HG03432 (cell line): ENCODE measurements around the gene DDX3X.
A peak's percentile ranks its signal among the peaks of the same experiment; 100 is the strongest.
"Not testable (repeated sequence)": the region's sequence is repeated elsewhere in the genome, so short reads cannot be mapped to it uniquely, and the experiment has no call there.

Experiments
- ATAC-seq: cut with Tn5 transposase; IDR thresholded peaks from one replicate; pipeline ENCODE4 v1.9.1; 2021; ENCODE audit warnings: mild to moderate bottlenecking, moderate library complexity; ENCODE audit not compliant: unreplicated experiment

The DDX3X gene

DNA sequence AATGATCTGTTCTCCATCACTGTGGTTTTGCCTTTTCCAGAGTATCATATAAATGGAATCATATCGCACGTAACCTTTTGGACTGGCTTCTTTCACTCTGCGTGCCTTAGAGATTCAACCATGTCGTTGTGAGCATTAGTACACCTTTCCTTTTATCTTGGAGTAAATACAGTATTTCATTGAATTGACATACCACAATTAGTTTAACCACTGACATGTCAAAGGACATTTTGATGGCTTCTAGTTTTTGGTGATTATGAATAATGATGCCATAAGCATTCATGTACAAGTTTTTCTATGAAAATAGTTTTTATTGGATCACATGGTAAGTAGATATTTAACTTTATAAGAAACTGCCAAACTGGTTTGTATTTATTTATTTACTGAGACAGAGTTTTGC is 35.2 kb downstream of the DDX3X start:
- no peak for ATAC-seq

DNA sequence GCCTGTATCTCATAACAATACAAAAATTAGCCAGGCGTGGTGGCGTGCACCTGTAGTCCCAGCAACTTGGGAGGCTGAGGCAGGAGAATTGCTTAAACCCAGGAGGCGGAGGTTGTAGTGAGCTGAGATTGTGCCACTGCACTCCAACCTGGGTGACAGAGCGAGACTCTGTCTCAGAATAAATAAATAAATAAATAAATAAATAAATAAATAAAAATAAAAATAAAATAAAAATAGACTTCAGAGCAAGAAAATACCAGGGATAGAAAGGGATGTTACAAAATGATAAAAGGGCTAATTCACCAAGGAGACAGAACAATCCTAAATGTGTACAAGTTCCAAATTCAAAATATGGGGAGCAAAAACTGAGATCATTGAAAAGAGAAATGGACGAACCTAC is 37.6 kb downstream of the DDX3X start:
- ATAC-seq: not testable (repeated sequence)

- ATAC-seq: no peak
Measured at GRCh38 chrX:41373989-41374606, 40.1 kb downstream of the DDX3X start.

DNA sequence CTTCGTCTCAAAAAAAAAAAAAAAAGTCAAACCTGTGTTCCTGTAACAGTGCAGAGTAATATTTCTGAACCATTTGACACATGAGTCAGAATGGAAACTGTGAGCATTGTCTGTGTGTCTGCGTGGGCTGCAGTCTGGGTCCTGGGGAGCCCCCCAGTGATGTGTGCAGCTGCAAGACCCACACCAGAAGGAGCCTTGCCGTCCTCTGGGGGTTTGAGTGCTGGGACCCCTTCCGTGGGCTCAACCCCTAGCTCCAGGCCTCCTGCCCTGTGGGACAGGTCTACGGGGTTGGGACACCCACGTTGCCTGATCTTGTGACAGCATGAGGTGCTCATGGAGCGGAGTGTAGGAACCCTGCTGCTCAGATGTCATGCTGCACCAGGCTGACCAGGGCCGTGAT is 43.7 kb downstream of the DDX3X start:
- ATAC-seq: peak; percentile 63

DNA sequence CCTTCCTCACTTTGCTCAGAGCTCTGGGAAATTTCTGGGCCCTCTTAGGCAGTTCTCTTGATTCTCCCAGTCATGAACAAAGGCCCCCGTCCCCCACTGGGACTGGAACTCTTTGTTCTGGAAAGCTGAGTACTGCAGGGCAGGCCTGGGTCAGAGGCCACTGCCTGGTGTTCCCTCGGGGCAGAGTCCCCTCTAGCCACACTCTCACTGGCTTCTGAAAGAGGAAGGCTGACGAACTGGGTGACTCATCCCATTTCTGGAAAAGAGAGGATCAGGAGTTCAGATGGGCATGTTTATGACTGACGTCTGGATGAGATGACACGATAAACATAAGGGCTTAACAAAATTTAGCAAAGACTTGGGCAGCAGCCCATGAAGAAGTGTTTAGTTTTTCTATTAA is 47.7 kb downstream of the DDX3X start:
- ATAC-seq: no peak

DNA sequence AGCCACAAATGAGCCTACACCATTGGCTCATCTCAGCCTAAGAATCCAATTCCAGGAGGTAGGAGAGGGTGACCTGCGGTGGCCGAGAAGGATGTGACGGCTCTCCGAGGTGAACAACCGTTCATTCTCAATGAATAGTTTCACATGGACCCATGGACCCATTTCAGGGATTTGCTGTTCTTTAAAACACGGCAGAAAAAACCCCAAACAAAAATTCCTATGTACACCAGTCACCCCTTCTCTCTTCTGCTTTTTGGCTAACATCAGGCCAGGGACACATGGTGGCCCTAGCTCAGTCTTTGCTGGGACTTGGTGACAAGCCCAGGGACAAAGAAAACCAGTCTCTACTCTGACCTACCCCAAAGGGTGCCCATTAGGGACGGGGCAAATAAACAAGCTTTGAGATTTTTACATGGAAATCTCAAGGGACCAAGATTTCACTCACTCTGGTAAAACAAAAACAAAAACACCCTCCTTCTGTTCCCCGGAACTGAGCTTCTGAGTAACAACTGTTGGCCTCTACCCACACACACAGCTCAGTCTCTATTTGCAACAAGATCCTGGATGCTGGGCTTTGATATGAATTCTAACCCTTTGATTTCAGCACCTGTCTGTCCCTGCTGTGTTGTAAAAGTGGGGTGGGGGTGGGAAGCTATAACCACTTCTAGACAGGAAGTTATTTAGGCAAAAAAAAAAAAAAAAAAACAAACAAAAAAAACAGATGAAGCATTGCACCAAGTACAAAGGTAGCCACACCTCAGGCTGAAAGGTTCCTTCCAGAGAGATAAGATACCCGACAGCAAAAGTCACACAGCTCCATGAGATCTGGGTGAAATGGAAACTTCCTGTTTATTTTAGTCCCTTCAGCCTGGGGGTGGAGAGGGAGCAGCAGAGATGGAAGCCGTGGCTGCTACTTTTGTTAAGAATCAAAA is 49.0 kb downstream of the DDX3X start:
- no peak for ATAC-seq

DNA sequence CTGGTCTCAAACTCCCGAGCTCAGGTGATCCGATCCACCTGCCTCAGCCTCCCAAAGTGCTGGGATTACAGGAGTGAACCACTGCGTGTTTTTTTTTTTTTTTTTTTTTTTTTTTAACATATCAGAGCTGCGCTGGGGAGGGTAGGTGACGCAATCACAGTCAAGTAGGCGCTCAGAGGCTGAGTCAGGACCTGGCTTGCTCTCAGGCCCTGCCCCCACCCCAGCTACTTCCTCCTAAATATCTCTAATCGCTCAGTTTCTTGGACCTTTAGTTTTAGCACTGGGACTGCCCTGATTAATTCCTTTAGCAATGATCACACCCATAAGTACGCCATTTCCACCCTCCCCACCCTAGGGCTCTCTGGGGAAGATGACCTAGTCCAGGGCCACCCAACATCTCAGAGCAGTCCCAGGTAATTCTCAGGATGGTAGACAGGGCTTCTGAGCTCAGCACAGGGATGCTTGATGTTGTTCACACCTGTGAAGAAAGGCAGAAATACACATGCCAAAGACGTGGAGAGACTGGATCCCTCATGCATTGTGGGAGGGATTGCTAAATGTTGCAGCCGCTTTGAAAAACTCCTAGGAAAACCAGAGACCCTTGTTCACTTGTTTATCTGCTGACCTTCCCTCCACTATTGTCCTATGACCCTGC is 50.2 kb downstream of the DDX3X start:
- no peak for ATAC-seq

DNA sequence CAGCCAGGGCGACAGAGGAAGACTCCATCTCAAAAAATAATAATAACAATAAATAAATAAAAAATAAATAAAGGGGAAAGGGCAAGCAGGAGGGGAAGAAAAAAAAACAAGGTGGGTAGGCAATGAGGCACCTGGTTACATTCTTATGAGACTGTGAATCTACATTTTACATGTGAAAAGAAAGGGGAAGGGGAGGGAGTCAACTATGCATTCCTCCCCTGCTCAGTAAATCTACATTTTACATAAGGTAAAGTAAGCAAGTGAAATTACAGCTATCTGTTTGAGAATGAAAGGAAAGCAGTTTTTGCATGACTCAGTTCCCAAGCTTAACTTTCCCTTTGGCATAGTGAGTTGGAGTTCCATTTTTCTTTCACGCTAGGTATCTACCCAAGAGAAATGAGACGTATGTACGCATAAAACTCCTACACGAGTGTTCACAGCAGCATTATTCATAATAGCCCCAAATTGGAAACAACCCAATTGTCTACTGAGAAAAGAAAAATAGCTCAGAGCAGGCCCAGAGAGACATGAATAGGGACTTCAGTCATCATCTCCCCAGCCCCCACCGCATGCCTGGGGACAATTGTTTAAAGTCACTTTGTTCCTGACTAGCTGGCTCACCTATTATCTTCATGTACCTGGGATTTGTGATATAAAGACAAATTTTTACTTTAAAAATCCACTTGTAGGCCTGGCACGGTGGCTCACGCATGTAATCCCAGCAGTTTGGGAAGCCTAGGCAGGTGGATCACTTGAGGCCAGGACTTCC is 52.4 kb downstream of the DDX3X start:
- no peak for ATAC-seq

- no peak for ATAC-seq
Measured at GRCh38 chrX:41388543-41388942, 54.6 kb downstream of the DDX3X start.

- no peak for ATAC-seq
Measured at GRCh38 chrX:41389311-41389888, 55.4 kb downstream of the DDX3X start.

DNA sequence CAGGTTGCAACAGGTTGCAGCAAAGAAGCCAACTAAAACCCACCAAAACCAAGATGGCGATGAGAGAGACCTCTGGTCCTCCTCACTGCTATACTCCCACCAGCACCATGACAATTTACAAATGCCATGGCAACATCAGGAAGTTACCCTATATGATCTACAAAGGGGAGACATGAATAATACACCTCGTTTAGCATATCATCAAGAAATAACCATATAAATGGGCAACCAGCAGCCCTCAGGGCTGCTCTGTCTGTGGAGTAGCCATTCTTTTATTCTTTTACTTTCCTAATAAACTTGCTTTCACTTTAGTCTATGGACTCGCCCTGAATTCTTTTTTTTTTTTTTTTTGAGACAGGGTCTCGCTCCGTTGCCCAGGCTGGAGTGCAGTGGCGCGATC is 56.6 kb downstream of the DDX3X start:
- ATAC-seq: not testable (repeated sequence)

- ATAC-seq: no peak
Measured at GRCh38 chrX:41391606-41392005, 57.6 kb downstream of the DDX3X start.

DNA sequence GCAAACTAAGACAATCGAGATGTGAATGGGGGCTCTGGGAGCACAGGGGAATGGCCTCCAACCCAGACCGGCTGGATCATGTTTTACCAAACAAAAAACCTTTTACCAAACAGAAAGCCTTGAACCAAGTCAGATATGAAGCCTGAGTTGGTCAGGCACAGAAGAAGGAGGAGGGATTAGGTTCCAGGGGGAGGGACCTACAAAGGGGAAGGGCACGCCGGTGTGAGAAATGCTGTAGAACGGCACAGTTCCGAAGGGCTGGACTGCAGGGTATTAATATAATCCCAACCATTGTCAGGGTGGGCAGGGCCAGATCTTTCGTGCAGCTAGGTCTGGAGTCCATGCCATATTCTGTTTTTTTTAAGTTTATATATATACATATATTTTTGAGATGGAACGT is 60.3 kb downstream of the DDX3X start:
- no peak for ATAC-seq

GRCh38 chrX:41397219-41397618 is 63.3 kb downstream of the DDX3X start:
- ATAC-seq: no peak

DNA sequence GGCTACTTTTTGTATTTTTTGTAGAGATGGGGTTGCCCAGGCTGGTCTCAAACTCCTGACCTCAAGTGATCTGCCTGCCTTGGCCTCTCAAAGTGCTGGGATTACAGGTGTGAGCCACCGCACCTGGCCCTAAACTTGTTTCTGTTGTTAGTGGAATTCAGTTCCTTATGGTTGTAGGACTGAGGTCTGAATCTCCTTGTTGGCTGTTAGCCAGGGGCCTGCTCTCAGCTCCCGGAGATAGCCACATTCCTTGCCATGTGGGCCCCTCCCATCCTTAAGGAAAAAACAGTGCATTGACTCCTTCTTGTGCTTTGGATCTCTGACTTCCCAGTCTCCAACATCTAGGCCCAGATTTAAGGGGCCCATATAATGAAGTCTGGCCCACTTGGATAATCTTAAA is 63.8 kb downstream of the DDX3X start:
- no peak for ATAC-seq

- ATAC-seq: not testable (repeated sequence)
Measured at GRCh38 chrX:41402556-41402955, 68.6 kb downstream of the DDX3X start.

- ATAC-seq: no peak
Measured at GRCh38 chrX:41405551-41405950, 71.6 kb downstream of the DDX3X start.

DNA sequence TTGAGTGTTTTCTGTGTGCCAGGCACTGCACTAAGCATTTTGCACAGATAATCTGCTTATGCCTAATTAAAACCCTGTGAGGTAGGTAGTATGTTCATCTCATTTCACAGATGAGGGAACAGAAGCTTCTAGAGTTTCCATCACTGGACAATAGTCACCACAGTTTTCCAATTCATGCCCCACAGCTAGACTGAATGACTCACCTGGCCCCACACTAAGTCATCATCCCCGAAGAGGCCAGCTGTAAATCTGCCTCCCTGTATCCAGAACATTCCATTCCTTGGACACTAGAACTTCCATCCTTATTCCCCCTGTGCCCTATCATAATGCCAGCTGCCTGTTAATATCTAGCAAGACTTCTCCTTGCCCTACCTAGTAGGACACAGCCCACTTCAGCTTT is 72.2 kb downstream of the DDX3X start:
- no peak for ATAC-seq

- ATAC-seq: no peak
Measured at GRCh38 chrX:41407816-41408215, 73.9 kb downstream of the DDX3X start.

GRCh38 chrX:41408576-41408975 is 74.6 kb downstream of the DDX3X start:
- no peak for ATAC-seq

DNA sequence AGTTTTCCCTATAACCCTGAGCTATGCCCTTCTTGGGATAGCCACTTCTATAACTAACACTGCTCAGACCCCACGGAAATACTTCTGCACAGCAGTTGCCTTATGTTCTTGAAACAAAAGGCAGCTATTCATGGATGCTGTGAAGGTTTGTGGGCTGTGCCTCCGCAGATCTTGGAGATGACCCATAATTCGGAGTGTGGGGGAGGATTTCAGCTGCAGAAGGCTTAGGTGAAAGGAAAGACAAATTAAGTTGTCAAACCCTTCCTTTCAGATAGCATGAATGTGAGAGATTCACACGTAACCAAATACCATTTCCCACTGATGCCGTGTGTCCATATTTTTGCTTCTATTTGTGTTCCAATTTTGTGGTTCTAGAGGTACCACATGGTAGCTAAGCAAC is 75.0 kb downstream of the DDX3X start:
- no peak for ATAC-seq
